Stimulated activated naive CD8-positive, alpha-beta T cell treated with anti-CD3 and anti-CD28 coated beads, Interleukin-15, Interleukin-2, amounts not matched to agents 100 U/mL and 50 U/mL, for 24 hours (primary cell): ENCODE results near the gene ETV3.
A peak's percentile ranks its signal among the peaks of the same experiment; 100 is the strongest.
"Not testable (repeated sequence)": the region's sequence is repeated elsewhere in the genome, so short reads cannot be mapped to it uniquely, and the experiment has no call there.

ENCODE experiments used
- ATAC-seq: fragments of 150-1000 bp; cut with Tn5 transposase; one replicate; pipeline ENCODE4 v1.10.0; 2021
- DNase-seq: peaks from one replicate; pipeline ENCODE4 v3.0.0; 2021

Gene ETV3

DNA sequence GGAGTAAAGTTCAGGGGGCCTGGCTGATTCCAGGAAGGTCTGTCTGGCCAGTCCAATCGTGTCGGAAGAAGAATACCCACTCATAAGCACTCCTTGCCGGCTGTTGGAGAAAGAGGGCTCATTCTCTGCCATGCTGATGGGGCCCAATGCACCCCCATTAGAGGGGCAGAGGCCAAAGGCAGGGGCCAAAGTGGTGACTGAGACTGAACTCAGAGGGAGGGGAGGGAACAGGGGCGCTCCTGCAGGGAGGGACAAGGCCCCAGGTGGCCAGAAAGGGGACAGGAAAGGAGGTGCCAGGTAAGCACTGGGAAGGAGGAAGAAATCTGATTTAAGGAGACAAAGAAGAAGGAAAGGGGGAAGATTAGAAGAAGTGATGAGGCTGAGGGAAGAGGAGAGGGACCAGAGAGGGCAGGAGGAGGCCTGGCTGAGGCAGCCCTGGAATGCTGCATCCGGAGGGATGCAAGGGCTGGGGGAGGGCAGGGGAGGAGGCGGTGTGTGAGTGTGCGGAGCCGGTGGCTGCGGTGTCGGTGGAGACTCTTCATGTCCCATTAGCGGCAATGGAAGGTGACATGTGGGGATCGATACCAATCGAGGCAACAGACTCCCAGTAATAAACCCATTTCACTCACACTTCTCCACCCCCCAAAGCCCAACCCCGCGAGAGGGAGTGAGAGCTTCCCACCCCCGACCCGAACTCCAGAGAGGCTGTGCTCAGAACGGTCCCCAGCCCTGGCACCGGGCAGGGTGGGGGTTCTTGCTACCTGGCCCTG lies 26.6 kb downstream of the ETV3 start:
- DNase-seq (no peak), ATAC-seq (no peak)

- ATAC-seq: no peak
- DNase-seq: no peak
Observed at GRCh38 chr1:157110686-157111085, 27.5 kb downstream of the ETV3 start.

DNA sequence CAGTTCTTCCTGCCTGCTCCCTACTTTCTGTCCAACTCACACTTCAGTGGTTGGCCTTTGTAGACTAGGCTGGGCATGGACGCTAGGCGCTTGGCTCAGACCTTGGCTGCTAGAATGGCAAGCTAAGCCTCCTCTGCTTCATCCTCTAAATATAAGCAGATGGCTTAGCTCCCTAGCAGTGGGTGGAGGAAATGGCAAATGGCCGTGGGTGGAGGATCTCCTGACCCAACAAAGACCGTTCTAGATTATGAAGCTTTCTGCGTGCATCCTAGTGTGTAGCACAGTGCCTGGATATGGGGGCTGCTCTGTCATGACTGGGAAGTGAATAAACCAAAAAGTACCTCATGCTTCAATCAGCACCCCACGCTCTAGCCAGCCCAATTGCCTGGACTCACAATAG lies 28.2 kb downstream of the ETV3 start:
- ATAC-seq (no peak), DNase-seq (no peak)

- ATAC-seq (no peak), DNase-seq (no peak)
Observed at GRCh38 chr1:157108448-157108847, 29.7 kb downstream of the ETV3 start.

DNA sequence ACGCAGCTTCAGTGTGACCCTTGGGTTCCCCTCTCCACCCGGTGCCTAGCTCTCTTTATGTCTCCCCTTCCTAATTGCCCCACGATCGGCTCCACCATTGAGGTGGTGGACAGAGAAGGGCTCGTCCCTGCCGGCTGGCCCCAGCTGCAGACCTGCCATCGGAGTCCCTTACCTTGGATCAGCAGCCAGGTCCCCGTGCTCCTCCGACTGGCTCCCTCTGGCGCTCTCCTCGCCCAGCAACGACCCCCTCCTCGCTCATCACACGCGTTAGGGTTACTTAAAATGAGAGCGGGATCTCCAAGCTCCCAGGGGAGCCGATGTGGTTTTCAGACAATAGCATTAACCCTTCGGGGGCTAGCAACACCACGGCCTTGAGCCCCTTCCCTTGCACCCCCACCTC lies 30.5 kb downstream of the ETV3 start:
- ATAC-seq (no peak), DNase-seq (no peak)

DNA sequence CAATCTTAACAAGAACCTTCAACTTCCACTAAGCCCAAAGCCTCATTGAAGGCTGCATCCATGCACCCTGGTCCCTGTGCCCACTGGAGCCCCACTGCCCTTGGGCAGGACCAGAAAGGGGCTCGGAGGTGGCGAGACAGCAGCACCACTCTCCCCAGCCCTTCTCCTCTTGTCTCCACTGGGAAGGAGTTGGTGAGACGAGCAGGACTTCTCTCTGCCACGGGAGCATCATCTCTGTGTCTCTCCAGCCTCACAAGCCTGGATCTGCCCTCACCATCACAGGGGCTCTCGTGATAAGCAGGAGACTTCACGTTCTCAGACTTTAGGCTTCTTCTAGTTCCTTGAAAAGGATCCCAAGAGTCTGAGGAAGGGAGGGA lies 31.4 kb downstream of the ETV3 start:
- ATAC-seq: peak; percentile 7
- DNase-seq: no peak

DNA sequence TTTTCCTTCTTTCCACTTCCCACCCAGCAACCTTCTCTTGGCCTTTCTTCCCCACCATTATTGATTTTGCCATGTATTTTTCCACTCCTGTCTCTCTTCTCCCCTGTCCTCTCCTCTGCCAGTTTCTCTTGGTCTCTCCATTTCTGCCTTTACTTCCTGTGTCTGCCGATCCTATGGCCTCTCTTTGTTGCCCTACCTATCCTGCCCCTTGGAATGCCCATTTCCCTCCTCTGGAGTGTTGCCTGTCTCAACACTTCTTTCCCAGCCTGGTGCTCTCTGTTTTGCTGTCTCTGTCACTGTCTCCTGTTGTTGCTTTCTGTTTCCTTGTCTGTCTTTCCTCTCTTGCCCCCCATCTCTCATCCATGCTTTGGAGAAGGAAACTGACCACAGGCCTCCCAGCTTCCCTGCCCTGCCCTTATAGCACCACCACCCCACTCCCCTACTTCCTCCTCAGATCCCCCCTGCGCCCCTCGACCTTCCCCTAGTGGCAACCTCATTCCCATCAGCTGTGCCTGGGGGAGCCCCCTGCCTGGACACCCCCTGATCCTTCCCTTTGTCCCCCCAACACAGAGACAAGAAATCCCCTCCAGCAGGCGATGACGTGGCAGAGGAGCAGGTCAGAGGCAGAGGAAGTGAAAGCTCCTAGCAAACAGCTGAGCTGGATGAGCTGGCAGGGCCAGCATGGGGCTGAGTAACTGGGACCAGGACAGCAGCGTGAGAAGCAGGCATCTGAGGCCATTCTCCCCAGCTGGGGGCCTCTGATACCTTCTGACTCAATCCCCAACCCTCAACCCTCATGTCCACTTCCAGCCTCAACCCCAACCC lies 32.0 kb downstream of the ETV3 start:
- DNase-seq (peak; percentile 62), ATAC-seq (peak; percentile 84)

GRCh38 chr1:157105298-157105987 lies 32.8 kb downstream of the ETV3 start:
- DNase-seq: no peak
- no peak for ATAC-seq

GRCh38 chr1:157104598-157105293 lies 33.4 kb downstream of the ETV3 start:
- DNase-seq: no peak
- ATAC-seq: no peak

DNA sequence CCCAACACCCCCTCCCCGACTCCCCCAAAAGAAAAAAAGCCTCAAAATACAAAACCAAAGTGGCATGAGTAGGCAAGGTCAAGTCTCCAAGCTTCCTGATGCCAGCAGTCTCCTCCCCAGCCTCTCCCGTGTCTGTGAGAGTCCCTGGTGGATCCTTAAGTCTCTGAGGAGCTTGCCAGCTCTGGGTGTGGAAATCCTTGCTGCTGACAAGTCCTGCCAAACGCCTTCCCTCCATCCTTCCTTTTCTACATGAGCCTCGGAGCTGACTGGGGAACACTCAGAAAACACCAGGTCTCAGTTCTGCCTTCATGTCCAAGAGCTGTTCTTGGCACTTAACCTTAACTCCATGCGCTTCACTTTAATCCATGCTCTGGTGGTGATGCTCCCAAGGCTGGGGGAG lies 34.9 kb downstream of the ETV3 start:
- DNase-seq (no peak), ATAC-seq (no peak)

GRCh38 chr1:157101149-157101548 lies 37.0 kb downstream of the ETV3 start:
- no peak for ATAC-seq
- no peak for DNase-seq

DNA sequence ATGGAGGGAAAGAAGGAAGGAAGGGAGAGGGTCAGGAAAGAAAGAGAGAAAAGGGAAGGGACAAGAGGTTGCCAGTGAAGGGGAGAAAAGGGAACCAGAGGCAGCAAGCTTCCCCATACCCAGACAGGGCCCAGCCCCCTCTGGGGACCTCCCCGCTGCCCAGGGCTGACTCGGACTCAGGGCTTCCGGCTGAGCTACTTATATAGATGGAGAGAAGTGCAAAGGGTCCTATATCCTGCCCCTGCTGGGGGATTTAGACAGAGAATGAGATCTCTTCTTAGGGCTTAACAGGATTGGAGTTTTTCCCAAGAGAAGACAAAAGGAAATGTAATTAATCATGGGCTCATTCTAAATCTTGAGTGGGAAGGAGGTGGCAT lies 38.6 kb downstream of the ETV3 start, which contains the start of gene ETV3L:
Gene ETV3L, minus strand, starts transcription at position 176 of the 377 bp plus-strand sequence. CDS start 285 bp downstream, outside the sequence.
- ATAC-seq: no peak
- DNase-seq: no peak

DNA sequence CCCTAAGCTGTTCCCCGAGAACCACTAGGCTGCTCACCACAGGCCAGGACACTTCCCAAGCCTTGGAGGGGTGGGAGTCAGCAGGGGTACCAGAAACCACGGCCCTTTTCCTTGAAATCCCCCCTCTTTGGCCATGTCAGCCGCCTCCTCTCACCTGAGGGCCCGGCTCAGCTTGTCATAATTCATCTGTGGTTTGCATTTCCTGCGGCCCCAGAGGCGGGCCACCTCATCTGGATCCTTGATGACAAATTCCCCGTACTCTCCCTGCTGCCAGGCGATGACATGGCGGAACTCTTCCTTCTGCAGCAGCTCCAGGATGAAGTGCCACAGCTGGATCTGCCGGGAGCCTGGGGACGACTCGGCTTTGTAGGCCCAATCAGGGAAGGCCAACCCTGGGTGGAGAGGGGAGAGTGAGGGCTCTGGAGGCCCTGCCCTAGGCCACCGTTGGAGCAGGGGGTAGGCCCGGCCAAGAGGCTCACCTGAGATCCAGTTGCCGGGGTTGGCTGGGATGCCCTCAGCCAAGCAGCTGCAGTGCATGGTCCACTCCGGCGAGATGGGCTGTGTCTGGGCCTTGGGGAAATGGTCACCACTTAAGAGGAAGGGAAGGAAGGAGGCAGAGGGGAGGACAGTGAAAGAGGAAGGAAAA lies 39.1 kb downstream of the ETV3 start:
- not testable (repeated sequence) for DNase-seq
- peak; percentile 42 for ATAC-seq

GRCh38 chr1:157098519-157098918 lies 39.7 kb downstream of the ETV3 start:
- DNase-seq: no peak
- ATAC-seq: no peak

GRCh38 chr1:157097692-157098091 lies 40.5 kb downstream of the ETV3 start:
- DNase-seq (no peak), ATAC-seq (peak; percentile 6)

DNA sequence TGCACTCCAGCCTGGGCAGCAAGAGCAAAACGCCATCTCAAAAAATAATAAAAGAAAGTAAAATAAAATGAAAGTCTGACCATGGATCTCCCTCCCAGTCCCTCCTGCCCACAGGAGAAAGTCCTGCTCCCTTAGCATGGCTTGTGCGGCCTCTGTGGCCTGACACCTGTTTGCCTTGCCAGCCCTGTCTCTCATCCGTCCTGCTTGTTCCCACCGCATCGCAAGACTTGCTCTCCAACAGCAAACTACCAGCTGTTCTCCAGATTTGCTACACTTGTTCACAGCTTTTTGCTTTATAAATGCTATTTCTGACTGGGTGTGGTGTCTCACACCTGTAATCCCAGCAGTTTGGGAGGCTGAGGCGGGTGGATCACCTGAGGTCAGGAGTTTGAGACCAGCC lies 41.3 kb downstream of the ETV3 start:
- no peak for ATAC-seq

GRCh38 chr1:157095551-157095950 lies 42.6 kb downstream of the ETV3 start:
- no peak for ATAC-seq

More for the DNA sequence above, 41.3 kb downstream of the ETV3 start:
- DNase-seq: no peak

DNA sequence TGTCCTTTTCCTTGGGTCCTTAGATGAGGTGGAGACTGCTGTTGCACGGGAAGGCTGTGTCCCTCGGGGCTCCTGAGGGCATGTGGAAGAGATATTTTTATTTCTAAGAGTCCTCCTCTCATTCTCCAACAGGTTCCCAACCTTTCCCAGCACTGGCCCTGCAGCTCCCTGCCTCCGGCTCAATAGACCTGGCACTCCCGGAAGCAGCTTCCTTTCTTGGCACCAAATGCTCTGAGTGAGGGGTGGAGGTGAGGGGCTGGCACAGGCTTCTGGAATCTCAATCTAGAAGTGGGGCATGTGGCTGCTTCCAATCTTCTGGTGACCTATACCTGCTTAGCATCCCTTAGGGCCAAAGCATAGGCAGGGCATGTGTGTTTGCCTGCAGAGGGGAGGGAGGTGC lies 43.1 kb downstream of the ETV3 start:
- DNase-seq (no peak), ATAC-seq (no peak)

More at GRCh38 chr1:157095551-157095950, 42.6 kb downstream of the ETV3 start:
- no peak for DNase-seq

DNA sequence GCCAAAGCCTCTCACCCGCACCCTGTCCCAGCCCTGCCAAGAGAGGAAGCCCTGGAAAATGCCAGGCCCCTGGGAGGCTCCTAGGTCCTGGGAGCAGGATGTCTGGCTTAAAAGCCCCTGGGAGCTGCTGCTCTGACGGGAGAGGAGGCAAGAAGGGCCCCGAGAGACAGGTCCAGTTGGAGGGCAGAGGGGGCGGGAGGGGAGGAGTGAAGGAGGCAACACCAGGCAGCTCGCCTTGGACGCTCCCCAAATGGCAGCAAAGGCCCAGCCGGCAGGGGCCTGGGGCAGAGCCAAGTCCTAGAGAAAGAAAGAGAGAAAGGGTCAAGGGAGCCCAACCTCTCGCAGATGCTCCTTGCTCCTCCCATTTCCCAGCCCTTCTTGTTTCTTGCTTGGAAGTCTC lies 45.4 kb downstream of the ETV3 start:
- DNase-seq: no peak
- ATAC-seq: no peak

DNA sequence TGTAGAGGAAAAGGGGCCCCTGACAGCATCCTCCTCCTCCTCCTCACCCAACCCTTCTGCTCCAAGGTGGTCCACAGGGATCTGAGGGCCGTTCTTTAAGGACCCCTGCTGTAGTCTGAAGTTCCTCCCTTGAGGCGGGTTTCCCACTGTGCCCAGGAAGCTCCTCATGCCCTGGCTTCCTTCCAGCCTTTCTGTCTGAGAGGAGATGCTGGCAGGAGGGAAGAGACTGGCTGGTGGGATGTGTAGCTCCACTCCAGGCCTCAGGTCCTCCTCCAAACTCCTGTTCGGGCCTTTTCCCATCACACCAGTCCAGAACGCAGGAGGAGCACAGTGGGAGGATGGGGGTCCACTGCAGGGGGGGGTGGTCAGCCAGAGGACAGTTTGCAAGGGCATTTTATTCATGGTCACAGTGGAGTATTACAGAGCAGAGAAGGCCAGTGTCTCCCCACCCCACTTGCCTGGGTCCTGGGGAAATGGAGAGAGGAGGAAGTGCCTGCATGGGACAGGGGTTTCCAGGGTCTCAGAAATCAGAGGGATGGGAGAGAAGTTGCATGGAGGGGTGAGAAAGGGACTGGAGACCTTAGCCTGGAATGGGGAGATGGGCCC lies 46.4 kb downstream of the ETV3 start:
- no peak for ATAC-seq
- DNase-seq: no peak

DNA sequence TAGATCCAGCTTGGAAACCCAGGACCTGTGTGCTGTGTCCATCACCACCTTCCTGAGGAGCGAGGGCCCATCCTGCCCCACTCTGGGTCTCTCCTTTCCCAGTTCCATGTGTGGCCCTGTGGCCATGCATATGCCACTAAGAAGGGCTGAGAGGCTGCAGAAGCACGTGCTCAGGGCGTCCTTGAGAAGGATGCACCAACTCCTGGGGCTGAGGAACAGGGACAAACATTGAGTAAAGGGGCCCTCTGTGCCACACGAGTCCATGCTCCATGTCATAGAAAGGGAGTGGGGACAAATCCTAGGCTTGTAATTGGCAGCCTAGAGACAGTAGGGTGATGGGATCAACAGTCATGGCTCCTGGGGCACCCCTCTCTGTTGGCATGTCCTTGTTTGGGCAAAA lies 47.0 kb downstream of the ETV3 start:
- no peak for ATAC-seq

More for the DNA sequence above, 47.0 kb downstream of the ETV3 start:
- no peak for DNase-seq
